H9 (cell line): ENCODE data around the gene MVD. TPM values are rescaled to one million over a fixed set of nuclear protein-coding genes. Genes with fewer than 3 reads are reported as not detected.

Experiments used
- DNase-seq: peaks from one replicate; pipeline ENCODE4 v3.0.0-alpha.2; 2017
- H2AFZ ChIP-seq: one replicate; pipeline ENCODE4 v1.6.1; 2013; ENCODE audit warnings: mild to moderate bottlenecking, low read length, control low read depth, moderate library complexity
- H2AK5ac ChIP-seq: 2 replicates; pipeline ENCODE4 v1.6.1; 2013; ENCODE audit warnings: low read length, control low read depth, mixed read lengths; ENCODE audit not compliant: insufficient read length
- H2BK120ac ChIP-seq: one replicate; pipeline ENCODE4 v1.6.1; 2013; ENCODE audit warnings: low read depth, mild to moderate bottlenecking, low read length, control low read depth, inconsistent platforms; ENCODE audit not compliant: poor library complexity, severe bottlenecking
- H2BK12ac ChIP-seq: 2 replicates; pipeline ENCODE4 v1.6.1; 2013; ENCODE audit warnings: low read length, control low read depth, mixed read lengths, low read depth; ENCODE audit not compliant: insufficient read length
- H2BK15ac ChIP-seq: 2 replicates; pipeline ENCODE4 v1.6.1; 2013; ENCODE audit warnings: low read depth, low read length, control low read depth
- H2BK20ac ChIP-seq: one replicate; pipeline ENCODE4 v1.6.1; 2013; ENCODE audit warnings: low read depth, mild to moderate bottlenecking, low read length, control low read depth, inconsistent platforms; ENCODE audit not compliant: poor library complexity, severe bottlenecking
- H2BK5ac ChIP-seq: 2 replicates; pipeline ENCODE4 v1.6.1; 2013; ENCODE audit warnings: low read length, control low read depth, mixed read lengths; ENCODE audit not compliant: insufficient read length
- H3K14ac ChIP-seq: 2 replicates; pipeline ENCODE4 v1.6.1; 2013; ENCODE audit warnings: low read length, control low read depth; ENCODE audit not compliant: insufficient read depth
- H3K18ac ChIP-seq: 2 replicates; pipeline ENCODE4 v1.6.1; 2013; ENCODE audit warnings: low read depth, mild to moderate bottlenecking, mixed read lengths, low read length, control low read depth; ENCODE audit not compliant: insufficient read length
- H3K23ac ChIP-seq: 2 replicates; pipeline ENCODE4 v1.6.1; 2013; ENCODE audit warnings: low read length, control low read depth, mixed read lengths, low read depth; ENCODE audit not compliant: insufficient read length
- H3K23me2 ChIP-seq: 2 replicates; pipeline ENCODE4 v1.6.1; 2013; ENCODE audit warnings: low read depth, mild to moderate bottlenecking, mixed read lengths, low read length, control low read depth; ENCODE audit not compliant: insufficient read length, poor library complexity, severe bottlenecking
- H3K27ac ChIP-seq: 2 replicates; pipeline ENCODE4 v1.5.1; 2013; ENCODE audit warnings: low read length, control low read depth, mixed read lengths, low read depth; ENCODE audit not compliant: insufficient read length
- H3K27me3 ChIP-seq: 2 replicates; pipeline ENCODE4 v1.6.1; 2013; ENCODE audit warnings: low read length, control low read depth, inconsistent platforms; ENCODE audit not compliant: insufficient read depth
- H3K4ac ChIP-seq: 2 replicates; pipeline ENCODE4 v1.6.1; 2013; ENCODE audit warnings: low read depth, mild to moderate bottlenecking, control low read depth, inconsistent platforms, low read length, moderate library complexity
- H3K4me1 ChIP-seq: 2 replicates; pipeline ENCODE4 v1.6.1; 2013; ENCODE audit warnings: low read length, control low read depth, inconsistent platforms; ENCODE audit not compliant: insufficient read depth
- H3K4me2 ChIP-seq: 2 replicates; pipeline ENCODE4 v1.6.1; 2013; ENCODE audit warnings: low read length, control low read depth, mixed read lengths; ENCODE audit not compliant: insufficient read length, insufficient read depth
- H3K56ac ChIP-seq: 2 replicates; pipeline ENCODE4 v1.6.1; 2013; ENCODE audit warnings: low read depth, mild to moderate bottlenecking, mixed read lengths, low read length, control low read depth; ENCODE audit not compliant: insufficient read length
- H3K79me1 ChIP-seq: 2 replicates; pipeline ENCODE4 v1.6.1; 2013; ENCODE audit warnings: low read depth, mild to moderate bottlenecking, moderate library complexity, low read length, control low read depth, inconsistent platforms; ENCODE audit not compliant: insufficient read depth, poor library complexity, severe bottlenecking
- H3K79me2 ChIP-seq: 2 replicates; pipeline ENCODE4 v1.6.1; 2013; ENCODE audit warnings: low read length, control low read depth, inconsistent platforms; ENCODE audit not compliant: insufficient read depth
- H3K9ac ChIP-seq: 2 replicates; pipeline ENCODE4 v1.6.1; 2013; ENCODE audit warnings: low read length, control low read depth, mixed read lengths; ENCODE audit not compliant: insufficient read length; ENCODE audit errors: extremely low read depth
- H3K9me3 ChIP-seq: one replicate; pipeline ENCODE4 v1.6.1; 2013; ENCODE audit warnings: low read depth, low read length, inconsistent platforms; ENCODE audit not compliant: control insufficient read depth
- H3T11ph ChIP-seq: one replicate; pipeline ENCODE4 v1.6.1; 2013; ENCODE audit warnings: mild to moderate bottlenecking, low read length, control low read depth, inconsistent platforms
- H4K20me1 ChIP-seq: one replicate; pipeline ENCODE4 v1.6.1; 2013; ENCODE audit not compliant: control insufficient read depth, insufficient read length, insufficient read depth
- H4K5ac ChIP-seq: 2 replicates; pipeline ENCODE4 v1.6.1; 2013; ENCODE audit warnings: low read depth, mild to moderate bottlenecking, mixed read lengths, low read length, control low read depth; ENCODE audit not compliant: insufficient read length
- H4K8ac ChIP-seq: replicated peaks from 2 replicates; pipeline ENCODE4 v1.6.1; 2013; ENCODE audit warnings: low read length, control low read depth, mixed read lengths, low read depth; ENCODE audit not compliant: insufficient read length
- H4K91ac ChIP-seq: 2 replicates; pipeline ENCODE4 v1.6.1; 2013; ENCODE audit warnings: low read depth, mild to moderate bottlenecking, moderate library complexity, mixed read lengths, low read length, control low read depth; ENCODE audit not compliant: insufficient read length
- H3K27ac Mint-ChIP-seq, 3 experiments: 2 replicates in 2 of 3; 3 replicates in 1 of 3; pipeline ENCODE4 v1.8.0; 2020 to 2021; ENCODE audit warnings: mixed read lengths in 3 of 3, mild to moderate bottlenecking in 1 of 3, moderate library complexity in 1 of 3
- H3K27me3 Mint-ChIP-seq: 2 replicates; pipeline ENCODE4 v1.8.0; 2021; ENCODE audit warnings: low read depth, mild to moderate bottlenecking, moderate library complexity, mixed read lengths
- H3K36me3 Mint-ChIP-seq, 3 experiments: 2 replicates in 2 of 3; 3 replicates in 1 of 3; pipeline ENCODE4 v1.8.0; 2020 to 2021; ENCODE audit warnings: low read depth in 3 of 3, mixed read lengths in 3 of 3; ENCODE audit not compliant: insufficient read depth in 1 of 3
- H3K4me1 Mint-ChIP-seq, 2 experiments: 2 replicates each; pipeline ENCODE4 v1.8.0; 2020; ENCODE audit warnings: mixed read lengths in 2 of 2
- H3K4me3 Mint-ChIP-seq, 2 experiments: 2 replicates in 1 of 2; 3 replicates in 1 of 2; pipeline ENCODE4 v1.8.0; 2020 to 2021; ENCODE audit warnings: mild to moderate bottlenecking in 2 of 2, mixed read lengths in 2 of 2, moderate library complexity in 1 of 2
- H3K9me3 Mint-ChIP-seq, 2 experiments: 2 replicates in 1 of 2; 3 replicates in 1 of 2; pipeline ENCODE4 v1.8.0; 2020; ENCODE audit warnings: mild to moderate bottlenecking in 2 of 2, mixed read lengths in 2 of 2, moderate library complexity in 1 of 2
- WGBS: extraction: QIAGEN DNeasy Blood & Tissue Kit; methylation state at CpG from one replicate; pipeline ENCODE4 v1.1.7; 2013; ENCODE audit warnings: missing lambda C conversion rate, low lambda C conversion rate, mixed read lengths; ENCODE audit not compliant: insufficient read length; ENCODE audit errors: extremely low coverage; 5-methylcytosine and 5-hydroxymethylcytosine counted together
- total RNA-seq: library from RNA; stranded (reverse); gene quantifications from 2 replicates; pipeline ENCODE4 v1.2.1, GENCODE V29; 2021
- TF ChIP-seq, protein P1 (sequence below): fragments of 200-600 bp; sonication (generic); conservative IDR thresholded peaks from 3 replicates; pipeline ENCODE4 v1.8.0; 2021; ENCODE audit warnings: antibody characterized with exemption, mild to moderate bottlenecking

Gene MVD
- total RNA-seq, 1 experiment from 2014 or later, result 53.2 TPM

DNA sequence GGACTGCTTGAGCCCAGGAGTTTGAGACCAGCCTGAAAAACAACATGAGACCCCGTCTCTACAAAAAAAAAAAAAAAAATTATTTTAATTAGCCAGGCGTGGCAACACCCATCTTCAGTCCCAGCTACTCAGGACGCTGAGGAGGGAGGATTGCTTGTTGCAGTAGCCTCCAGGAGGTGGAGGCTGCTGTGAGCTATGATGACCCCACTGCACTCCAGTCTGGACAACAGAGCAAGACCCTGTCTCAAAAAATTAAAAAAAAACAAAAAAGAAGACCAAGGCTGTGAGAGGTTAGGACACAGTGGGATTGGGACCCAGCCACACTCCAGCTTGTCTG lies 24.8 kb upstream of the MVD start:
- H3K4me2 ChIP-seq, result no peak overlapping the region
- H3K9me3 Mint-ChIP-seq, result no peaks in the 10 kb centered on the region
- no peak overlapping the region for H2BK120ac ChIP-seq
- no peaks in the 10 kb centered on the region for H4K20me1 ChIP-seq
- no peaks in the 10 kb centered on the region; the same call in 1 of the 2 replicates for H3K27me3 ChIP-seq
- no peak overlapping the region for H3K4ac ChIP-seq
- no CpG with 5 or more reads among the region's 3 CpGs for WGBS
- no peaks in the 10 kb centered on the region for H3K36me3 Mint-ChIP-seq
- H3K27me3 Mint-ChIP-seq, result peaks cover 39% of the 10 kb centered on the region
- no peak overlapping the region for H3K27ac ChIP-seq
- H3K18ac ChIP-seq, result no peak overlapping the region
- H2AFZ ChIP-seq, result no peak overlapping the region
- no peak overlapping the region for H2BK15ac ChIP-seq
- H2BK5ac ChIP-seq, result no peak overlapping the region
- no peak overlapping the region for H2BK12ac ChIP-seq
- no peak overlapping the region for H3K23ac ChIP-seq
- H3K4me3 Mint-ChIP-seq, result no peak overlapping the region
- H3K23me2 ChIP-seq, result peaks cover 12% of the 10 kb centered on the region
- peaks cover 19 to 26% of the 10 kb centered on the region in 2 experiments for H3K4me1 Mint-ChIP-seq
- H3K9me3 ChIP-seq, result no peaks in the 10 kb centered on the region
- no peak overlapping the region for H4K5ac ChIP-seq
- no peak overlapping the region for H4K8ac ChIP-seq
- no peak overlapping the region for H3K14ac ChIP-seq
- no peak overlapping the region for H3K9ac ChIP-seq
- TF ChIP-seq, protein P1, sequence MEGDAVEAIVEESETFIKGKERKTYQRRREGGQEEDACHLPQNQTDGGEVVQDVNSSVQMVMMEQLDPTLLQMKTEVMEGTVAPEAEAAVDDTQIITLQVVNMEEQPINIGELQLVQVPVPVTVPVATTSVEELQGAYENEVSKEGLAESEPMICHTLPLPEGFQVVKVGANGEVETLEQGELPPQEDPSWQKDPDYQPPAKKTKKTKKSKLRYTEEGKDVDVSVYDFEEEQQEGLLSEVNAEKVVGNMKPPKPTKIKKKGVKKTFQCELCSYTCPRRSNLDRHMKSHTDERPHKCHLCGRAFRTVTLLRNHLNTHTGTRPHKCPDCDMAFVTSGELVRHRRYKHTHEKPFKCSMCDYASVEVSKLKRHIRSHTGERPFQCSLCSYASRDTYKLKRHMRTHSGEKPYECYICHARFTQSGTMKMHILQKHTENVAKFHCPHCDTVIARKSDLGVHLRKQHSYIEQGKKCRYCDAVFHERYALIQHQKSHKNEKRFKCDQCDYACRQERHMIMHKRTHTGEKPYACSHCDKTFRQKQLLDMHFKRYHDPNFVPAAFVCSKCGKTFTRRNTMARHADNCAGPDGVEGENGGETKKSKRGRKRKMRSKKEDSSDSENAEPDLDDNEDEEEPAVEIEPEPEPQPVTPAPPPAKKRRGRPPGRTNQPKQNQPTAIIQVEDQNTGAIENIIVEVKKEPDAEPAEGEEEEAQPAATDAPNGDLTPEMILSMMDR, result no peak
- H3K4me1 ChIP-seq, result no peaks in the 10 kb centered on the region
- no peaks in the 10 kb centered on the region for H3K79me2 ChIP-seq
- H3K56ac ChIP-seq, result no peak overlapping the region
- H3K27ac Mint-ChIP-seq, result no peak overlapping the region
- no peak overlapping the region for H2AK5ac ChIP-seq
- no peak for DNase-seq
- no peaks in the 10 kb centered on the region for H3K79me1 ChIP-seq
- H2BK20ac ChIP-seq, result no peak overlapping the region
- no peak overlapping the region for H3T11ph ChIP-seq
- no peak overlapping the region for H4K91ac ChIP-seq
